ENCODE data around the gene NCKAP1. TPM values are rescaled to one million over a fixed set of nuclear protein-coding genes. Genes with fewer than 3 reads are reported as not detected.
"Not testable (repeated sequence)": the region's sequence is repeated elsewhere in the genome, so short reads cannot be mapped to it uniquely, and the experiment has no call there.

NCKAP1 gene
- total RNA-seq, 8 experiments from 2014 or later: 70.3 to 136 (median 86.6) TPM

GRCh38 chr2:182906454-182906853 is 131.8 kb downstream of the NCKAP1 start:
- no peak overlapping the region for H3K4me3 ChIP-seq
- H3K27ac ChIP-seq: no peak overlapping the region
- H3K4me1 ChIP-seq (replicated peaks in 1 of 2): no peaks in the 10 kb centered on the region
- in situ Hi-C loops (cut with MboI; ENCODE audit: low pct_unique_long_range_greater_than_20kb in 2 of 9, low sequenced_read_pairs in 9 of 9, unreplicated experiment in 9 of 9): no loop called here
- ATAC-seq (replicated peaks in 6 of 8): no peak

DNA sequence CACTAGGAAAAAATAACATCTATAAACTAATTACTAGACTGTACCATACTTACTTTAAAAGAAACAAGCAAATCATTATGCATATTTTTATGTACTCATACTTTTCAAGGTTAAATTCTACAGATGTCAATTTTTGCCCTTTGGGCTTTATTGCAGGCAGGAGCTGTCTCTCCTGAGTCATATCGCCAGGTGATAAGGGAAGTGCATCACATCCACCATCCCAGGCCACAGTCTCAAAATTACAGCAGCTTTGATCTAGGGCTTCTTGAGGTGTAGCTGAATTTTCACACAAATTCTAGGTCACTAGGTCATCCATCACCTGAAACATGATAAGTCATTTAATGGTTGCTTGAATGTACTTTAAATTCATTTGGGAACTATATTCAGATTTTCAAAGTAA is 133.4 kb downstream of the NCKAP1 start:
- Histone ChIP-seq H3K4me1 (replicated peaks in 1 of 2) (no peaks in the 10 kb centered on the region), H3K27ac (no peak overlapping the region), H3K4me3 (no peak overlapping the region)
- in situ Hi-C loops (cut with MboI; ENCODE audit: low pct_unique_long_range_greater_than_20kb in 2 of 9, low sequenced_read_pairs in 9 of 9, unreplicated experiment in 9 of 9): no loop called here
- WGBS, 10 experiments: 90 to 100% (median 100%) methylated on average over 1 of the region's 1 CpG; no CpG with 5 or more reads in 5 of the 10 experiments
- ATAC-seq (replicated peaks in 6 of 8): no peak

DNA sequence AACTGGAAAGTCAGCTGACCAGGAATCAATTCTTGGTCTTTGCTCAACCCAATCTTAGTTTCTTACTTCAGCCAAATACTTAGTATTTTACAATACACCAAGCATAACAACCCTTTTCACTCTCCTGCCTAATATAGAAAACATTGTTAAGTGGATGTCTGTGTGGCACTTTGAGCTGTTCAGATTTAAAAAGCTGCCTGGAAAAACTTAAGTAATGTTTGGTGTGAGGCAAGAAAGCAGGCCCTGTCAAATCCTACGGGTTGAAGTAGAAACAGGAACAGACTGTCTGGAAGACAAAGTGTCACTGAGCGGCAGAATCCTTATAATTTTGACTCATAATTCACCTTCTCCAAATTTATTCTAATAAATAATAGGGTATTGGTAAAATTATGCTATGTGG is 134.7 kb downstream of the NCKAP1 start:
- 60 to 100% (median 80%) methylated on average over 1 to 2 of the region's 2 CpGs; no CpG with 5 or more reads in 1 of the 10 experiments for WGBS, 10 experiments
- Histone ChIP-seq H3K4me1 (replicated peaks in 1 of 2) (no peaks in the 10 kb centered on the region), H3K27ac (no peak overlapping the region), H3K4me3 (no peak overlapping the region)
- in situ Hi-C loops (cut with MboI; ENCODE audit: low pct_unique_long_range_greater_than_20kb in 2 of 9, low sequenced_read_pairs in 9 of 9, unreplicated experiment in 9 of 9): no loop called here
- ATAC-seq (replicated peaks in 6 of 8): no peak

DNA sequence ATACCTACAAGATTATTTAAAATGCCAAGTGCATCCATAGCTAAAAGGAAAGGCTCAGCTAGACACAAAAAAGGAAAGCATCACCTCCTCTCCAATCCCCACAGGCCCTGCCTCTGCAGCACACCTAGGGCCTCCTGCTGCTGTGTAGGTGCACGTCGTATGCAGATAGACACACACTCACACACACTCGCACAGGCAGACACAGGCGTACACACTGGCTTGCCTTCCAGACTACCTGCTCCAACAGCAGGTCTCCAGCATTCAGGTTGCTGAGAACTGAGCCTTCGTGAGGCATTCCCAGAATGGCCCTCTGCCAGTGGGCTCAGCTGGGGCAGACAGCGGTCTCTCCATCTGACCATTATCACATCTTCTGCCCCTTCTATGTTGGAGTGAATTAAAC is 136.5 kb downstream of the NCKAP1 start:
- WGBS, 10 experiments: 78 to 100% (median 100%) methylated on average over 1 to 6 of the region's 6 CpGs; no CpG with 5 or more reads in 3 of the 10 experiments
- in situ Hi-C loops (cut with MboI; ENCODE audit: low pct_unique_long_range_greater_than_20kb in 2 of 9, low sequenced_read_pairs in 9 of 9, unreplicated experiment in 9 of 9): no loop called here
- ATAC-seq (replicated peaks in 6 of 8): no peak
- H3K4me1 ChIP-seq (replicated peaks in 1 of 2): no peaks in the 10 kb centered on the region
- no peak overlapping the region for H3K4me3 ChIP-seq
- no peak overlapping the region for H3K27ac ChIP-seq

- no peak for ATAC-seq (replicated peaks in 6 of 8)
- Histone ChIP-seq H3K27ac (no peak overlapping the region), H3K4me1 (replicated peaks in 1 of 2) (no peaks in the 10 kb centered on the region), H3K4me3 (no peak overlapping the region)
- WGBS, 10 experiments: 80 to 100% (median 100%) methylated on average over 1 of the region's 1 CpG; no CpG with 5 or more reads in 7 of the 10 experiments
- in situ Hi-C loops (cut with MboI; ENCODE audit: low pct_unique_long_range_greater_than_20kb in 2 of 9, low sequenced_read_pairs in 9 of 9, unreplicated experiment in 9 of 9): no loop called here
Measured at GRCh38 chr2:182898718-182899117, 139.5 kb downstream of the NCKAP1 start.

- Histone ChIP-seq H3K4me1 (replicated peaks in 1 of 2) (peaks cover 0 to 6% of the 10 kb centered on the region in 2 donors), H3K27ac (no peak overlapping the region), H3K4me3 (no peak overlapping the region)
- WGBS, 10 experiments: 0 to 100% (median 88%) methylated on average over 1 of the region's 1 CpG; no CpG with 5 or more reads in 3 of the 10 experiments
- ATAC-seq (replicated peaks in 6 of 8): peak in 2 of 8 experiments; percentile 52 to 83
- in situ Hi-C loops (cut with MboI; ENCODE audit: low pct_unique_long_range_greater_than_20kb in 2 of 9, low sequenced_read_pairs in 9 of 9, unreplicated experiment in 9 of 9): no loop called here
Measured at GRCh38 chr2:182897137-182897536, 141.1 kb downstream of the NCKAP1 start.

DNA sequence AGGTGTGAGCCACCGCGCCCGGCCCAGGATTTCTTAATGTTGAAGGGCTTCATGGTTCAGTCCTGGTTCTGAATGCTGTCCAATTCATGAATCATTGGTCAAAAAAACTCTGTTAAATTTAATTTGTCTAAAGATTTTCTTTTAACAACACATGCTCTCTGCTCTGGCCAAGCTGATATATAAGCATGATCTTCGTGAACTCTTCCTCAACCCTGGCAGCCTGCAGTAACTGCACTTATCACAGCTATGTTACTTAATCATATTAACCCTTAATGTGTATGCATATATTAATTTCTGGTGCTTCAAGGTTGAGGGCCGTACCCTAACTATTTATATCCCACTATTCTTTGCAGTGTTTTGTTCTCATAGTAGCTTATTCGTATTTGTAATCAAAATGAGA is 142.5 kb downstream of the NCKAP1 start:
- no peak overlapping the region for H3K27ac ChIP-seq
- no peak overlapping the region for H3K4me3 ChIP-seq
- no peak for ATAC-seq (replicated peaks in 6 of 8)
- WGBS, 10 experiments: 86 to 100% (median 91%) methylated on average over 1 to 6 of the region's 6 CpGs
- peaks cover 2 to 19% of the 10 kb centered on the region in 2 donors for H3K4me1 ChIP-seq (replicated peaks in 1 of 2)
- in situ Hi-C loops (cut with MboI; ENCODE audit: low pct_unique_long_range_greater_than_20kb in 2 of 9, low sequenced_read_pairs in 9 of 9, unreplicated experiment in 9 of 9): no loop called here

- no peak overlapping the region for H3K4me3 ChIP-seq
- in situ Hi-C loops (cut with MboI; ENCODE audit: low pct_unique_long_range_greater_than_20kb in 2 of 9, low sequenced_read_pairs in 9 of 9, unreplicated experiment in 9 of 9): no loop called here
- no peak overlapping the region for H3K27ac ChIP-seq
- peaks cover 2 to 26% of the 10 kb centered on the region in 2 donors for H3K4me1 ChIP-seq (replicated peaks in 1 of 2)
- WGBS, 10 experiments: 50 to 100% (median 90%) methylated on average over 1 to 4 of the region's 4 CpGs; no CpG with 5 or more reads in 1 of the 10 experiments
- ATAC-seq (replicated peaks in 6 of 8): no peak
Measured at GRCh38 chr2:182895169-182895568, 143.1 kb downstream of the NCKAP1 start.

GRCh38 chr2:182894174-182894573 is 144.1 kb downstream of the NCKAP1 start:
- 83 to 100% (median 94%) methylated on average over 1 to 3 of the region's 9 CpGs; no CpG with 5 or more reads in 2 of the 10 experiments for WGBS, 10 experiments
- Histone ChIP-seq H3K4me1 (replicated peaks in 1 of 2) (peaks cover 2 to 30% of the 10 kb centered on the region in 2 donors), H3K4me3 (no peak overlapping the region), H3K27ac (no peak overlapping the region)
- in situ Hi-C loops (cut with MboI; ENCODE audit: low pct_unique_long_range_greater_than_20kb in 2 of 9, low sequenced_read_pairs in 9 of 9, unreplicated experiment in 9 of 9): no loop called here
- no peak for ATAC-seq (replicated peaks in 6 of 8)

GRCh38 chr2:182893666-182894065 is 144.6 kb downstream of the NCKAP1 start:
- ATAC-seq (replicated peaks in 6 of 8): no peak
- H3K4me1 ChIP-seq (replicated peaks in 1 of 2): peaks cover 2 to 30% of the 10 kb centered on the region in 2 donors
- in situ Hi-C loops (cut with MboI; ENCODE audit: low pct_unique_long_range_greater_than_20kb in 2 of 9, low sequenced_read_pairs in 9 of 9, unreplicated experiment in 9 of 9): no loop called here
- H3K27ac ChIP-seq: no peak overlapping the region
- 71 to 94% (median 89%) methylated on average over 4 to 11 of the region's 11 CpGs; no CpG with 5 or more reads in 3 of the 10 experiments for WGBS, 10 experiments
- no peak overlapping the region for H3K4me3 ChIP-seq

- peaks cover 2 to 30% of the 10 kb centered on the region in 2 donors for H3K4me1 ChIP-seq (replicated peaks in 1 of 2)
- in situ Hi-C loops (cut with MboI; ENCODE audit: low pct_unique_long_range_greater_than_20kb in 2 of 9, low sequenced_read_pairs in 9 of 9, unreplicated experiment in 9 of 9); ATAC-seq (replicated peaks in 6 of 8); H3K27ac ChIP-seq; H3K4me3 ChIP-seq: not testable (repeated sequence)
- WGBS, 10 experiments: 50 to 100% (median 90%) methylated on average over 1 to 7 of the region's 7 CpGs; no CpG with 5 or more reads in 1 of the 10 experiments
Measured at GRCh38 chr2:182893035-182893434, 145.2 kb downstream of the NCKAP1 start.

GRCh38 chr2:182891611-182892010 is 146.6 kb downstream of the NCKAP1 start:
- ATAC-seq (replicated peaks in 6 of 8): peak in 5 of 8 experiments; percentile 30 to 70 (median 56)
- in situ Hi-C loops (cut with MboI; ENCODE audit: low pct_unique_long_range_greater_than_20kb in 2 of 9, low sequenced_read_pairs in 9 of 9, unreplicated experiment in 9 of 9): no loop called here
- H3K27ac ChIP-seq: peak overlapping the region in 1 of 2 donors; percentile 21
- peaks cover 2 to 30% of the 10 kb centered on the region in 2 donors for H3K4me1 ChIP-seq (replicated peaks in 1 of 2)
- H3K4me3 ChIP-seq: no peak overlapping the region
- 37 to 94% (median 68%) methylated on average over 3 to 4 of the region's 4 CpGs; no CpG with 5 or more reads in 1 of the 10 experiments for WGBS, 10 experiments

DNA sequence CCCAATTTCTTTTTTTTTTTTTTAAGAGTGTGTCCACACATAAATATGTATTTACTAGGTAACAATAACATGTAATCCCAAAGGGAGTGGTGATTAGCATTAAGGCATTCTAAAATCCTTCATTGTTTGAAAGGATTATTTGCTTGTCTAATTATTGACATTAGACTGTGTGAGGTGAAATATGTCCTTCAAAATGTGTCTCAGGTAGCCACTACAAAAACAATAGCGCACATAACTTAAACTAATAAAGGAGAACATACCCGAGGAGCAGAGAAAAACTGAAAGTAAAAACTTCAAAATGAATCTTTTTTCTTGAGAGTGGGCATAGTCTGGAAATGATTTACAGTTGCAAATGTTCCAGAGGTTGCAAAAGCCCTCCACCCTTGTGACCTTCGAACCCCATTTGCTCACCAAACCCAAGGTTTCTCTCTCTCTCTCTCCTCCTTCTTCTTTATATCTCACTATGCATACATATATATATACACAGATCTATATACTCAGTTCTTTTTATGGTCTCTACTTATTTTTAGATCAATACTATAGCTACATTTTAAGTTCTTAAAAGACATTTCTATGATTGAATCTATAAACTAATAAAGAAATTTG is 147.4 kb downstream of the NCKAP1 start:
- 7 to 83% (median 56%) methylated on average over 2 to 3 of the region's 3 CpGs; no CpG with 5 or more reads in 1 of the 10 experiments for WGBS, 10 experiments
- Histone ChIP-seq H3K27ac (no peak overlapping the region), H3K4me1 (replicated peaks in 1 of 2) (peaks cover 2 to 30% of the 10 kb centered on the region in 2 donors), H3K4me3 (no peak overlapping the region)
- in situ Hi-C loops (cut with MboI; ENCODE audit: low pct_unique_long_range_greater_than_20kb in 2 of 9, low sequenced_read_pairs in 9 of 9, unreplicated experiment in 9 of 9): no loop called here
- no peak for ATAC-seq (replicated peaks in 6 of 8)

GRCh38 chr2:182890305-182890704 is 148.0 kb downstream of the NCKAP1 start:
- Histone ChIP-seq H3K4me3 (no peak overlapping the region), H3K27ac (no peak overlapping the region), H3K4me1 (replicated peaks in 1 of 2) (peaks cover 2 to 30% of the 10 kb centered on the region in 2 donors)
- ATAC-seq (replicated peaks in 6 of 8): no peak
- WGBS, 10 experiments: 58 to 98% (median 76%) methylated on average over 1 to 7 of the region's 7 CpGs
- in situ Hi-C loops (cut with MboI; ENCODE audit: low pct_unique_long_range_greater_than_20kb in 2 of 9, low sequenced_read_pairs in 9 of 9, unreplicated experiment in 9 of 9): no loop called here
